GM23248 (cell line): ENCODE measurements around the gene PRDX3.

Experiments
- EZH2 ChIP-seq: fragments of 200-600 bp; sonication (generic); IDR thresholded peaks from 2 replicates; pipeline ENCODE4 v1.6.1; 2018; ENCODE audit warnings: antibody characterized with exemption, mild to moderate bottlenecking; ENCODE audit not compliant: insufficient read depth, poor library complexity, severe bottlenecking
- EZH2phosphoT487 ChIP-seq: fragments of 200-600 bp; sonication (generic); IDR thresholded peaks from 2 replicates; pipeline ENCODE4 v1.6.1; 2018; ENCODE audit warnings: antibody characterized with exemption, moderate library complexity, mild to moderate bottlenecking, low read depth; ENCODE audit not compliant: insufficient read depth

GRCh38 chr10:119125942-119126341, 52.7 kb downstream of the PRDX3 start:
- TF ChIP-seq EZH2, result no peak
- no peak for TF ChIP-seq EZH2phosphoT487
